H1 (cell line): ENCODE measurements around the gene CADM2. TPM values are rescaled to one million over a fixed set of nuclear protein-coding genes. Genes with fewer than 3 reads are reported as not detected.

ENCODE experiments used
- FOSL1 ChIP-seq: IDR thresholded peaks from 2 replicates; pipeline ENCODE4 v1.6.1; 2011; ENCODE audit warnings: mild to moderate bottlenecking, low read depth, low read length, moderate library complexity; ENCODE audit not compliant: insufficient read depth
- GABPA ChIP-seq: IDR thresholded peaks from 2 replicates; pipeline ENCODE4 v1.6.1; 2011; ENCODE audit warnings: mild to moderate bottlenecking, low read length, moderate library complexity, borderline replicate concordance; ENCODE audit not compliant: insufficient read depth
- JUND ChIP-seq: IDR thresholded peaks from 2 replicates; pipeline ENCODE4 v1.6.1; 2011; ENCODE audit warnings: mild to moderate bottlenecking, improper control_type of control experiment, low read length
- PHF8 ChIP-seq: fragments of 200-600 bp; sonication (generic); conservative IDR thresholded peaks from 2 replicates; pipeline ENCODE4 v1.7.1; 2012; ENCODE audit warnings: low read depth, mild to moderate bottlenecking, inconsistent platforms, low read length, moderate library complexity
- RNF2 ChIP-seq: fragments of 200-900, 300-1000 bp; sonication (generic); IDR thresholded peaks from 2 replicates; pipeline ENCODE4 v1.7.1; 2016; ENCODE audit warnings: borderline replicate concordance, low read depth, mild to moderate bottlenecking, antibody characterized with exemption, low read length; ENCODE audit not compliant: poor library complexity, severe bottlenecking; ENCODE audit errors: missing control alignments
- polyA plus RNA-seq, 7 experiments: library from polyadenylated mRNA; depleted of rRNA in 3 of 7; stranded (reverse) in 5 of 7; unstranded in 2 of 7; fragments of >200 nt in 5 of 7; fragments of 200-250 nt in 2 of 7; gene quantifications; 1 replicate in 5 of 7; 2 replicates in 1 of 7; 4 replicates in 1 of 7; pipeline versions ENCODE4 v1.2.1 to v1.2.3, GENCODE V29; 2011 to 2013; ENCODE audit warnings: missing spikeins in 2 of 7, mixed read lengths in 2 of 7
- total RNA-seq: library from RNA; stranded (reverse); fragmentation: NEBNext Ultra II Directional; extraction: Animal tissue kit (Norgen Biotek cat#: 25700); gene quantifications from 2 replicates; pipeline ENCODE4 v1.2.1, GENCODE V29; 2021

CADM2 gene
- total and polyA plus RNA-seq, 2 of the 8 experiments (the other 6 are each of a cell fraction or from before 2014, with no cell fraction given), result 14.9 to 20.9 TPM

DNA sequence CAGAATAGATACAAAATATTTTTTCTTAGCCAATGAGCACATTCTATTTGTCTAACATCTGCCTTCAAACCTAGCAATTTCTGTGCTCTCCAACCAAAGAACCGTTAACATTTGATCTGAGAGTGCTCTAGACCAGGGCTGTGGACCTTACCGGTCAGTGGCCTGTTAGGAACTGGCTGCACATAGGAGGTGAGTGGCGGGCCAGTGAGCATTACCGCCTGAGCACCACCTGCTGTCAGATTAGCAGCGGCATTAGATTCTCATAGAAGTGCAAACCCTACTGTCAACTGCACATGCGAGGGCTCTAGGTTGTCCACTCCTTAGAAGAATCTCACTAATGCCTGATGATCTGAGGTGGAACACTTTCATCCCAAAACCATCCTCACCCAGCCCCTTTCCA is 131.7 kb downstream of the CADM2 start (continued):
- TF ChIP-seq PHF8, result no peak
- TF ChIP-seq FOSL1, result no peak
- no peak for TF ChIP-seq RNF2
- no peak for TF ChIP-seq GABPA
- TF ChIP-seq JUND, result no peak
